ENCODE data around the gene C2orf68.
A peak's percentile ranks its signal among the peaks of the same experiment; 100 is the strongest.

DNA sequence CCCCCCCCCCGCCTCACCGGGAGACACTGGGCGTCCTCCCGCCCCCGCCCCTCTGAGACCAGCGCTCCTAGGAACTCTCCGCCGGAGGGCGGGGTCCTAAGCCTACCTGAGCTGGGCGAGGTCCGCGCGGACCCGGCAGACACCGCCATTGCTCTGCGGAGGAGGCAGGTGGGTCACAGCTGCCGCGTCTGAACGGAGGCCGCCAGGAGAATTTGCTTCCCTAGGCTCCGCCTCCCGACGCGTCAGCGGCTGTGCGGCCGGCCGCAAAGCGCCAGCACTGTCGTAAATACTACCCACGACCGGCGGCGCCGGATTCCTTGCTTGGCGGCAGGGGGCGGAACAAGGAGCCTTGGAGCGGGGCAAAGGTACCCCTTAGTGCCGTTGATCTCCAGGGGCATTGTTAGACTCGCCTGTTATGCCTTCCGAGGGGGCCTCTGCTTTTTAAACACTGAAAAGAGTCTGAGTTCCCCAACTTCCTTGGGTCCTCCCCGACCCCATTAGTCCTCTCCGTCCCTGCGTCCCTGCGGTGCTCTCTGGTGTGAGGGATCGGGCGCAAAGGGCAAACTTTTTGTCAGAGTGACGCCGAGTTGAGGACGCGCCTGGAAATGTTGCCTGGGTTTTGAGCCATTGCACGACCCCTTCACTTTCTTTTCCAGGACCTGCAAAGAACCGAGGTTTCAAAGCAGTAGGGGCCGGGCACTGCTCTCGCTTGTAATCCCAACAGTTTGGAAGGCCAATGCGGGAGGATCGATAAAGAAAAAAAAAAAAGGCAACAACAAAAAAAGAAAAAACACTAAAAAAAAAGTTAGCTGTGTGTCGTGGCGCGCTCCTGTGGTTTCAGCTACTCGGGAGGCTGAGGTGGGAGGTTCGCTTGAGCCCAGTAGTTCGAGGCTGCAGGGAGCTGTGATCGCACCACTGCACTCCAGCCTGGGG lies 50.3 kb downstream of the C2orf68 start, which contains the start of gene GGCX:
- TF ChIP-seq CTCF (IDR thresholded peaks at IDR 0.05 in 2 of 3, conservative IDR thresholded peaks at IDR 0.05 in 1 of 3; ENCODE audit: insufficient read depth in 2 of 3, low read depth in 1 of 3, low read length in 3 of 3) (peak in 1 of 3 experiments; percentile 12; a peak in 1 of 6 replicates), NEUROD1 (IDR thresholded peaks at IDR 0.05; ENCODE audit: borderline replicate concordance, low read depth, low read length, partially characterized antibody) (no peak), RAD21 (CRISPR knock-in tag; conservative IDR thresholded peaks at IDR 0.05 in 1 of 2, IDR thresholded peaks at IDR 0.05 in 1 of 2) (peak in 1 of 2 experiments; percentile 8; a peak in 1 of 4 replicates), ESRRA (IDR thresholded peaks at IDR 0.05; ENCODE audit: borderline replicate concordance, low read depth) (peak; percentile 66; the same call in 1 of the 2 replicates), SETDB1 (IDR thresholded peaks at IDR 0.05; ENCODE audit: low read length) (no peak), HNRNPL (IDR thresholded peaks at IDR 0.05; ENCODE audit: low read depth, low read length) (no peak), NR1H2 (CRISPR knock-in tag; IDR thresholded peaks at IDR 0.05) (no peak), FOXO4 (CRISPR knock-in tag; IDR thresholded peaks at IDR 0.05) (no peak), BMI1 (IDR thresholded peaks at IDR 0.05; ENCODE audit: low read length) (no peak), SMAD4 (CRISPR knock-in tag; conservative IDR thresholded peaks at IDR 0.05) (peak; percentile 35; the same call in 1 of the 2 replicates)
